Vagina (tissue), 2 donors: ENCODE measurements around the gene PGBD5.

Source experiments
- POLR2A ChIP-seq, 2 donors: fragments of 450-650 bp; IDR thresholded peaks; one replicate each; pipeline ENCODE4 v1.6.1; 2017; ENCODE audit warnings: antibody characterized with exemption in 2 of 2, mild to moderate bottlenecking in 2 of 2, moderate library complexity in 2 of 2
- POLR2AphosphoS5 ChIP-seq, 2 donors: sonication (generic); formaldehyde crosslinking; IDR thresholded peaks; one replicate each; pipeline ENCODE4 v1.9.0; 2017; ENCODE audit warnings: antibody characterized with exemption in 2 of 2, mild to moderate bottlenecking in 2 of 2, low read depth in 1 of 2; ENCODE audit not compliant: insufficient read depth in 1 of 2
- TF ChIP-seq, protein P1 (sequence below), 3 experiments: fragments of 450-650 bp in 2 of 3; fragments of 200-600 bp in 1 of 3; sonication (generic) in 1 of 3; IDR thresholded peaks; one replicate each; pipeline ENCODE4 v1.5.1; 2017 to 2019; ENCODE audit warnings: antibody characterized with exemption in 3 of 3, mild to moderate bottlenecking in 2 of 3, moderate library complexity in 2 of 3

DNA sequence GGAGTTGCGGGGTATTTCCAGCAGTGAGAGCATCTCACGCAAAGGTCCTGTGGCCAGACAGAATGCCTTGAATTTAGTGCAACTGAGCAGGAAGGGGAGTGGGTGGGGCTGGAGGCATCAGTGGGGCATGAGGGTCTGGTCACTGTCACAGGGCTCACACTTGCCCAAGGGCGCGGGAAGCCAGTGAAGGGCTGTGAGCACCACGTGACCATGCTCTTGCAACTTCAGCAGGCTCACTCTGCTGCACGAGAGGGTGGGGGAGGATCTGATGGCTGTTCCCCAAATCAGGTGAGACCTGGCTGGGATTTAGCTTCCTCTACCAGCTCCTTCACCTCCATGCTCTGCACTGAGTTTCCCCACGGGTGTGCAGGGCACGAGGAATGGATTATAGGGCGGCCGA lies 64.2 kb downstream of the PGBD5 start:
- TF ChIP-seq POLR2AphosphoS5 (IDR thresholded peaks at IDR 0.05; ENCODE audit: insufficient read depth in 1 of 2, low read depth in 1 of 2) (no peak), POLR2A (IDR thresholded peaks at IDR 0.05) (no peak)
- TF ChIP-seq, protein P1, sequence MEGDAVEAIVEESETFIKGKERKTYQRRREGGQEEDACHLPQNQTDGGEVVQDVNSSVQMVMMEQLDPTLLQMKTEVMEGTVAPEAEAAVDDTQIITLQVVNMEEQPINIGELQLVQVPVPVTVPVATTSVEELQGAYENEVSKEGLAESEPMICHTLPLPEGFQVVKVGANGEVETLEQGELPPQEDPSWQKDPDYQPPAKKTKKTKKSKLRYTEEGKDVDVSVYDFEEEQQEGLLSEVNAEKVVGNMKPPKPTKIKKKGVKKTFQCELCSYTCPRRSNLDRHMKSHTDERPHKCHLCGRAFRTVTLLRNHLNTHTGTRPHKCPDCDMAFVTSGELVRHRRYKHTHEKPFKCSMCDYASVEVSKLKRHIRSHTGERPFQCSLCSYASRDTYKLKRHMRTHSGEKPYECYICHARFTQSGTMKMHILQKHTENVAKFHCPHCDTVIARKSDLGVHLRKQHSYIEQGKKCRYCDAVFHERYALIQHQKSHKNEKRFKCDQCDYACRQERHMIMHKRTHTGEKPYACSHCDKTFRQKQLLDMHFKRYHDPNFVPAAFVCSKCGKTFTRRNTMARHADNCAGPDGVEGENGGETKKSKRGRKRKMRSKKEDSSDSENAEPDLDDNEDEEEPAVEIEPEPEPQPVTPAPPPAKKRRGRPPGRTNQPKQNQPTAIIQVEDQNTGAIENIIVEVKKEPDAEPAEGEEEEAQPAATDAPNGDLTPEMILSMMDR (IDR thresholded peaks at IDR 0.05): no peak
